ENCODE data around the gene SLC22A16.
"Not testable (repeated sequence)": the region's sequence is repeated elsewhere in the genome, so short reads cannot be mapped to it uniquely, and the experiment has no call there.

SLC22A16 gene

GRCh38 chr6:110488606-110489190 is 12.3 kb upstream of the SLC22A16 start:
- DNase-seq = no peak

GRCh38 chr6:110487968-110488381 is 11.6 kb upstream of the SLC22A16 start:
- DNase-seq = not testable (repeated sequence)

GRCh38 chr6:110486756-110487155 is 10.3 kb upstream of the SLC22A16 start:
- DNase-seq = no peak

GRCh38 chr6:110485491-110485890 is 9.1 kb upstream of the SLC22A16 start:
- no peak for DNase-seq

DNA sequence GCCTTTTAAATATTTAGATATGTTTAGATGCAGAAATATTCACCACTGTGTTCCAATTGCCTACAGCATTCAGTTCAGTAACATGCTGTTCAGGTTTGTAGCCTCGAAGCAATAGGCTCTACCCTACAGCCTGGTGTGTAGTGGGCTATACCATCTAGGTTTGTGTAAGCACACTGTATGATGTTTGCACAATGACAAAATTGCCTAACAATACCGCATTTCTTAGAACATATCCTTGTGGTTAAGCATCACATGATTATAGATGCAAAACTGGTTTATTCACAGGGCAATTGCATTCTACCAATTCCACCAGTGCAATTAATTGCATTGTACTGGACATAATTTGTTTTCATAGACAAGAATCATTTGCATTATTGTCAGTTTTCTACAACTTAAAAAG is 7.9 kb upstream of the SLC22A16 start:
- no peak for DNase-seq

DNA sequence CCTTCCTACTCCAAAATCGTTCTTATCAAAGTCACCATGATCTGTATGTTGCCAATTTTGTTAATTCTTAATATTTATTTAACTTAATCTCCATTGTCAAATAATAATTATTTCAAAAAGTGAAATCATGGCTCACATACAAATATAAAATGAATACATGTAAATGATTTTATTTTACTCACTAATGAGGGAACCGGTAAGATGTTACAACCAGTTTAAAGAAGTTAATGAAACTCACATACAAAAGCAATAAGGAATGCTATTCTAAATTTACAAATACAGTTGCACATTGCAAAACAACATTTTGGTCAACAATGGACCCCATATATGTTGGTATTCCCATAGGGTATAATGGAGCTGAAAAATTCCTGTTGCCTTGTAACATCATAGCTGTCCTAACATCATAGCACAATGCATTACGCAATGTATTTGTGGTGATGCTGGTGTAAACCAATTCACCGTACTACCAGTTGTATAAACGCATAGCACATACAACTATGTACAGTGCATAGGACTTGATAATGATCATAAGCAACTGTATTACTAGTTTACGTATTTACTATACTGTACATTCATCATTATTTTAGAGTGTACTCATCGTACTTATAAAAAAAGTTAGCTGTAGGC is 6.5 kb upstream of the SLC22A16 start:
- DNase-seq = no peak

- no peak for DNase-seq
These were observed 4.7 kb upstream of the SLC22A16 start for GRCh38 chr6:110481081-110481480.

- DNase-seq = no peak
These were observed 1.3 kb downstream of the SLC22A16 start for GRCh38 chr6:110475066-110475653.

DNA sequence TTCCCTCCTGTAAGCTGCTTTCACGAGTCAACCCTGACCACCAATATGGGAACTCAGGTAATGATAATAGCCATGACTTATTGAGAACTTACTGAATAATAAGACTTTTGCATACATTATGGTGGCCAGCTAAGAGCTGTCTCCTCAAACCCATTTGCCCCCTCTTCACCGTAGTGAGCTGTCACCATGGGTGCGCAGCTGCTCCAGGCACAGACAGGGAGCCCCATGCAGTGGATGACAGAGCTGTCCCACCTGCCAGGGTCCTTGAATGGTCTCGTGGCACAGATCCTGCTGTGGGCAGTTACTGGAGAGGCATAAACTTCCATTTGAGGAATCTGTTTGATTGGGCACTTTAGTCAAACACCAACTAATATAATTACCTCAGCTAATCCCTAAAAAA is 1.9 kb downstream of the SLC22A16 start:
- DNase-seq = no peak

- no peak for DNase-seq
These were observed 3.7 kb downstream of the SLC22A16 start for GRCh38 chr6:110472739-110473138.

GRCh38 chr6:110471726-110472365 is 4.6 kb downstream of the SLC22A16 start:
- DNase-seq = no peak

- DNase-seq = no peak
These were observed 7.7 kb downstream of the SLC22A16 start for GRCh38 chr6:110468731-110469130.

GRCh38 chr6:110467566-110468140 is 8.8 kb downstream of the SLC22A16 start:
- DNase-seq = no peak

- DNase-seq = no peak
These were observed 13.4 kb downstream of the SLC22A16 start for GRCh38 chr6:110462884-110463481.

DNA sequence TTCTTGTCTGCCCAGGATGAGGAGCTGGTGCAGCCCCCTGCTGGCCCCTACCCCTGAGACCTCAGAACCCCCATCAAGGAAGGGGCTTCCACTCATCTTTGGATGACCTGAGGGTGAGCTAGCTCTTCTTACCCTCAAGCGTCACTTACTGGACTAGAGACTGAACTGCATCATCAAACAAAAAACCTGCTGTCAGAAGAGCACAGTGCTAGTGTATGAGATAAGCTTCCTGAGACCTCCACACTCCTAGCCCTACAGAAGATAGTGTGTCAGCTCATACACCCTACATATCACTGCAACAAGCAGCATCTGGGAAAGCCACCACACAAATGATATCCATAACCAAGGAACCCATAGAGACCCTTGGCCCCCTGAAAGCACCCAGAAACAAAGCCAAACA is 15.0 kb downstream of the SLC22A16 start:
- no peak for DNase-seq

DNA sequence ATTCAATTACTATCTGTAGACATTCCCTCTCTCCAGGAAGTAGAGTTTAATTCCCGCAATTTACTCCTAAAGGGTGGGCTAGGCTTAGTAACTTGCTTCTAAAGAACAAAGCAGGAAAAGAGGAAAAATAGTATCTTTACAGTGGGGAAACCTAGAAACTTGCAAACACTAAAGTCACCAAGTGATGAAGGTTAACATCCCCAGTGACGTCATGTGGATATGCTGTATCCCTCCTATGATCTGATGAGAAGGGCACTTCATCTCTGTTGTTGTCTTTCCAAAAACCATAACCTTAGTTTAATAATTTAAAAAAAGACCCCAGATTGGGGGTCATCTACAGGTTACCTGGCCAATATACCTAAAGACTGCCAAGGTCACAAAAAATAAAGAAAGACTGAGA is 17.3 kb downstream of the SLC22A16 start:
- no peak for DNase-seq

DNA sequence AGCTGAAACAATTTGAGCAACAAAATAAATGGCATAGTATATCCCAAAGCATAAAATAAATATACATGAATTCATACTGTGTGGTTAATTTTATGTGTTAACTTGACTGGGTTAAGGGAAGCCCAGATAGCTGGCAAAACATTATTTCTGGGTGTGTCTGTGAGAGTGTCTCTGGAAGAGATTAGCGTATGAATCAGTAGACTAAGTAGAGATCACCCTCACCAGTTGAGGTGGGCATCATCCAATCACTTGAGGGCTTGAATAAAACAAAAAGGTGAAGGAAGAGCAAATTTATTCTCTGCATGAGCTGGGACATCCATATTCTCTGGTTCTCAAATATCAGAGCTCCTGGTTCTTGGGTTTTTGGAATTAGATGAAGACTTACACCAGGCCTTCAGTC is 17.9 kb downstream of the SLC22A16 start:
- no peak for DNase-seq

DNA sequence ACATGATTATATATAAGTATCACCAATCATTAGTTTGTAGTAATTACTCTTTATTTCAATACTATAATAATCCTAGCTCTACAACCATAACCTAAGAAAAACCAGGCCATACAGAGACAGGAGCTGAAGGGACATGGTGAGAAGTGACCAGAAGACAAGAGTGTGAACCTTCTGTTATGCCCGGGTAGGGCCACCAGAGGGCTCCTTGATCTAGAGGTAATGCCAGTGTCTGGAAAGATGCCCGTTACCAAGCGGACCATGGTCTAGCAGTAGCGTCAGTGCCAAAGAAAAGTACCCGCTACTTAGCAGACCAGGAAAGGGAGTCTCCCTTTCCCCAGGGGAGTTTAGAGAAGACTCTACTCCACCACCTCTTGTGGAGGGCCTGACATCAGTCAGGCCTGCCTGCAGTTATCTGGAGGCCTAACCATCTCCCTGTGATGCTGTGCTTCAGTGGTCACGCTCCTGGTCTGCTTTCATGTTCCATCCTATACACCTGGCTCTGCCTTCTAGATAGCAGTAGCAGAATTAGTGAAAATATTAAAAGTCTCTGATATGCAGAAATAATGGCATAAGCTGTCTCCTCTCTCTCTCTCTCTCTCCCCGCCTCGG is 18.7 kb downstream of the SLC22A16 start:
- DNase-seq = not testable (repeated sequence)

- DNase-seq = no peak
These were observed 19.7 kb downstream of the SLC22A16 start for GRCh38 chr6:110456694-110457093.

GRCh38 chr6:110449541-110449895 is 26.9 kb downstream of the SLC22A16 start:
- DNase-seq = no peak

GRCh38 chr6:110448846-110449540 is 27.4 kb downstream of the SLC22A16 start:
- no peak for DNase-seq

GRCh38 chr6:110447761-110448160 is 28.7 kb downstream of the SLC22A16 start:
- no peak for DNase-seq

All from stimulated activated CD4-positive, alpha-beta T cell treated with anti-CD3 and anti-CD28 coated beads, Interleukin-12 subunit alpha, Interleukin-12 subunit beta, amount 100 ng/mL, for 4 hours (primary cell).